Measurements from ENCODE around the gene CFAP69. TPM values are rescaled to one million over a fixed set of nuclear protein-coding genes. Genes with fewer than 3 reads are reported as not detected.

CFAP69 gene
- total RNA-seq, 2 experiments from 2014 or later: not detected

DNA sequence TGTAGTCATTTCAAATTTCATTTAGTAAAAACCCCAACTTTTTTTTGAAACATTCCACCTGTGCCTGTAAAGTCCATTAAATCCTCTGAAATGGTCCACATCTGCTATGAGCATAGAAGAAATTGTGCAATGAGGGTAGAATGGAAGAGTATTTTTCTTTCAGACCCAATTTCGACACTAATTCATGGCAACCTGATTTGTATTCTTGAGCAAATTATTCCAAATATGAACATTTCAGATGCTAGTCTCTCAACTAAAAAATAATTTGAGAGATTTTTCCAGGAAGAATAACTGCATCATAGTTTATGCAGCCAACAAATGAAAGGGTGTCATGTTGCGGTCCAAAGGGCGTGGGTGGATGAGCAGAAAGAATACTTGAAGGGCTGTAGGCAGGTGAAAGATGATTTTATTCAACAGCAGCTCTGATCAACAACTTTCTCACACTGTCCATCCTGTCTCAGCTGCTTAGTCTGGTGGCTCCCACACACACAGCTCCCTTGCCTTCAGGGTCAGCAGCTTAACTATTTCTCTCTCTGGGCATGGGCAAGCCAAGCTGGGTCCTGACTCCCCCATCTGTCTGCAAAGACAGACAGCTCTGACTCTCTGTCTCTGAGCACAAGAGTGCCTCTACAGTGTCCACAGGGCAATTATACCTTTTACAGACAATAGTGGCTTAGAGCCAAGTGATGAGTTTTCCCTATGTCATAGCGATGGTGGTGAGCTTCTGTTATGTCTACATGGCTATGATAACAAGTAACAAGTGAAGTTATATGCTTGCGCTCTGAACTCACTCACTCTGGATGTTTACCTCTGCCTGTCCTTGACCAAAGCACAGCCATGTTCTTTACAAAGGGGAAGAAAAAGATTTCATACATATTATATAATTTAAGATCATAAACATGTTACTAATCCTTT is 21.9 kb upstream of the CFAP69 start:
- H3K27ac ChIP-seq (ENCODE audit: low read depth in 1 of 2, low read length in 2 of 2): no peak overlapping the region
- H3K4me1 ChIP-seq (ENCODE audit: insufficient read depth, low read length): no peaks in the 10 kb centered on the region
- Mint-ChIP-seq H3K36me3 (ENCODE audit: low read depth) (no peaks in the 10 kb centered on the region), H3K27ac (no peak overlapping the region), H3K9me3 (no peaks in the 10 kb centered on the region), H3K27me3 (peaks cover 63% of the 10 kb centered on the region), H3K4me3 (no peak overlapping the region), H3K4me1 (ENCODE audit: low read depth) (no peaks in the 10 kb centered on the region)
- peaks cover 0 to 23% of the 10 kb centered on the region in 2 experiments for H3K27me3 ChIP-seq (ENCODE audit: control insufficient read depth in 1 of 2, insufficient read depth in 2 of 2, low read length in 2 of 2)
- no peak for DNase-seq
- POLR2A ChIA-PET: no interaction called here
- CTCF ChIA-PET: no interaction called here
- intact Hi-C loops (cut with DNase I, micrococcal nuclease): no loop called here
- H3K9me3 ChIP-seq (ENCODE audit: control insufficient read depth in 1 of 2, insufficient read depth in 1 of 2, low read length in 2 of 2): no peaks in the 10 kb centered on the region
- H3K36me3 ChIP-seq (ENCODE audit: insufficient read depth, low read length): no peaks in the 10 kb centered on the region
- no peak for ATAC-seq (ENCODE audit: poor library complexity)
- no peak overlapping the region for H3K4me3 ChIP-seq (ENCODE audit: low read length)
- TF ChIP-seq, protein P1, sequence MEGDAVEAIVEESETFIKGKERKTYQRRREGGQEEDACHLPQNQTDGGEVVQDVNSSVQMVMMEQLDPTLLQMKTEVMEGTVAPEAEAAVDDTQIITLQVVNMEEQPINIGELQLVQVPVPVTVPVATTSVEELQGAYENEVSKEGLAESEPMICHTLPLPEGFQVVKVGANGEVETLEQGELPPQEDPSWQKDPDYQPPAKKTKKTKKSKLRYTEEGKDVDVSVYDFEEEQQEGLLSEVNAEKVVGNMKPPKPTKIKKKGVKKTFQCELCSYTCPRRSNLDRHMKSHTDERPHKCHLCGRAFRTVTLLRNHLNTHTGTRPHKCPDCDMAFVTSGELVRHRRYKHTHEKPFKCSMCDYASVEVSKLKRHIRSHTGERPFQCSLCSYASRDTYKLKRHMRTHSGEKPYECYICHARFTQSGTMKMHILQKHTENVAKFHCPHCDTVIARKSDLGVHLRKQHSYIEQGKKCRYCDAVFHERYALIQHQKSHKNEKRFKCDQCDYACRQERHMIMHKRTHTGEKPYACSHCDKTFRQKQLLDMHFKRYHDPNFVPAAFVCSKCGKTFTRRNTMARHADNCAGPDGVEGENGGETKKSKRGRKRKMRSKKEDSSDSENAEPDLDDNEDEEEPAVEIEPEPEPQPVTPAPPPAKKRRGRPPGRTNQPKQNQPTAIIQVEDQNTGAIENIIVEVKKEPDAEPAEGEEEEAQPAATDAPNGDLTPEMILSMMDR (IDR thresholded peaks at IDR 0.05): no peak

DNA sequence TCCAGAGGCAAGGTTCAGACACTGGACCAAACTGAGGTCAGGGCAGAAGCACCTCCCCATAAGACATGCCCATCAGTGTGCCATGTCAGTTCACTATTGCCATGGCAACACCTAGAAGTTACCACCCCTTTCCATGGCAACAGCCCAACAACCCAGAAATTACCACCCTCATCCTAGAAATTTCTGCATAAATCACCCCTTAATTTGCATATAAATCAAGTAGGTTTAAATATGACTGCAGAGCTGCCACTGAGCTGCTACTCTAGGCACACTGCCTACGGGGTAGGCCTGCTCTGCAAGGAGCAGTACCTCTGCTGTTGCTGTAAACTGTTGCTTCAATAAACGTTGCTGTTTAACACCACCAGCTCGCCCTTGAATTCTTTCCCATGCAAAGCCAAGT is 20.8 kb upstream of the CFAP69 start:
- no peak overlapping the region for H3K27ac Mint-ChIP-seq
- ChIA-PET CTCF (no interaction called here), POLR2A (no interaction called here)
- H3K4me1 Mint-ChIP-seq (ENCODE audit: low read depth): no peaks in the 10 kb centered on the region
- Histone ChIP-seq H3K36me3 (ENCODE audit: insufficient read depth, low read length) (no peaks in the 10 kb centered on the region), H3K4me1 (ENCODE audit: insufficient read depth, low read length) (no peaks in the 10 kb centered on the region), H3K27ac (ENCODE audit: low read depth in 1 of 2, low read length in 2 of 2) (no peak overlapping the region), H3K4me3 (ENCODE audit: low read length) (no peak overlapping the region), H3K9me3 (ENCODE audit: control insufficient read depth in 1 of 2, insufficient read depth in 1 of 2, low read length in 2 of 2) (no peaks in the 10 kb centered on the region), H3K27me3 (ENCODE audit: control insufficient read depth in 1 of 2, insufficient read depth in 2 of 2, low read length in 2 of 2) (peaks cover 0 to 24% of the 10 kb centered on the region in 2 experiments)
- peaks cover 65% of the 10 kb centered on the region for H3K27me3 Mint-ChIP-seq
- DNase-seq (no peak), ATAC-seq (ENCODE audit: poor library complexity) (no peak)
- H3K9me3 Mint-ChIP-seq: no peaks in the 10 kb centered on the region
- no peaks in the 10 kb centered on the region for H3K36me3 Mint-ChIP-seq (ENCODE audit: low read depth)
- TF ChIP-seq, protein P1 (IDR thresholded peaks at IDR 0.05): no peak
- H3K4me3 Mint-ChIP-seq: no peak overlapping the region
- intact Hi-C loops (cut with DNase I, micrococcal nuclease): no loop called here

DNA sequence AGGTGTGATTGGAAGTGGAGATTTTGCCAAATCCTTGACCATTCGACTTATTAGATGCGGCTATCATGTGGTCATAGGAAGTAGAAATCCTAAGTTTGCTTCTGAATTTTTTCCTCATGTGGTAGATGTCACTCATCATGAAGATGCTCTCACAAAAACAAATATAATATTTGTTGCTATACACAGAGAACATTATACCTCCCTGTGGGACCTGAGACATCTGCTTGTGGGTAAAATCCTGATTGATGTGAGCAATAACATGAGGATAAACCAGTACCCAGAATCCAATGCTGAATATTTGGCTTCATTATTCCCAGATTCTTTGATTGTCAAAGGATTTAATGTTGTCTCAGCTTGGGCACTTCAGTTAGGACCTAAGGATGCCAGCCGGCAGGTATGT is 19.8 kb upstream of the CFAP69 start:
- ATAC-seq (ENCODE audit: poor library complexity): no peak
- H3K9me3 Mint-ChIP-seq: no peaks in the 10 kb centered on the region
- Histone ChIP-seq H3K4me3 (ENCODE audit: low read length) (no peak overlapping the region), H3K27ac (ENCODE audit: low read depth in 1 of 2, low read length in 2 of 2) (no peak overlapping the region), H3K4me1 (ENCODE audit: insufficient read depth, low read length) (no peaks in the 10 kb centered on the region), H3K36me3 (ENCODE audit: insufficient read depth, low read length) (no peaks in the 10 kb centered on the region), H3K27me3 (ENCODE audit: control insufficient read depth in 1 of 2, insufficient read depth in 2 of 2, low read length in 2 of 2) (peaks cover 0 to 18% of the 10 kb centered on the region in 2 experiments), H3K9me3 (ENCODE audit: control insufficient read depth in 1 of 2, insufficient read depth in 1 of 2, low read length in 2 of 2) (no peaks in the 10 kb centered on the region)
- DNase-seq: no peak
- peaks cover 61% of the 10 kb centered on the region for H3K27me3 Mint-ChIP-seq
- no peak overlapping the region for H3K27ac Mint-ChIP-seq
- H3K36me3 Mint-ChIP-seq (ENCODE audit: low read depth): no peaks in the 10 kb centered on the region
- no peaks in the 10 kb centered on the region for H3K4me1 Mint-ChIP-seq (ENCODE audit: low read depth)
- ChIA-PET CTCF (no interaction called here), POLR2A (no interaction called here)
- TF ChIP-seq, protein P1 (IDR thresholded peaks at IDR 0.05): no peak
- intact Hi-C loops (cut with DNase I, micrococcal nuclease): no loop called here
- H3K4me3 Mint-ChIP-seq: no peak overlapping the region

Measured in CD4-positive, alpha-beta T cell (primary cell).